GM23248 (cell line): ENCODE data around the gene CDNF. TPM values are rescaled to one million over a fixed set of nuclear protein-coding genes. Genes with fewer than 3 reads are reported as not detected.

ENCODE experiments used
- DNase-seq: peaks from one replicate; pipeline ENCODE4 v3.0.0-alpha.2; 2015
- H2AFZ ChIP-seq: fragments of 200-600 bp; sonication (generic); 2 replicates; pipeline ENCODE4 v1.6.1; 2016; ENCODE audit warnings: antibody characterized with exemption
- H3F3A ChIP-seq: fragments of 200-600 bp; sonication (generic); 2 replicates; pipeline ENCODE4 v1.6.1; 2016; ENCODE audit warnings: mild to moderate bottlenecking, antibody characterized with exemption, mixed run types; ENCODE audit not compliant: insufficient read depth
- H3K27ac ChIP-seq: fragments of 200-600 bp; sonication (generic); 2 replicates; pipeline ENCODE4 v1.5.1; 2016; ENCODE audit warnings: mild to moderate bottlenecking
- H3K27me3 ChIP-seq: fragments of 200-600 bp; sonication (generic); replicated peaks from 2 replicates; pipeline ENCODE4 v1.6.1; 2016; ENCODE audit warnings: mild to moderate bottlenecking; ENCODE audit not compliant: insufficient read depth
- H3K36me3 ChIP-seq: fragments of 200-600 bp; sonication (generic); 2 replicates; pipeline ENCODE4 v1.6.1; 2016; ENCODE audit warnings: low read depth, mild to moderate bottlenecking
- H3K4me1 ChIP-seq: fragments of 200-600 bp; sonication (generic); 2 replicates; pipeline ENCODE4 v1.6.1; 2016; ENCODE audit warnings: mild to moderate bottlenecking; ENCODE audit not compliant: insufficient read depth
- H3K4me2 ChIP-seq: fragments of 200-600 bp; sonication (generic); one replicate; pipeline ENCODE4 v1.6.1; 2016; ENCODE audit warnings: mild to moderate bottlenecking; ENCODE audit not compliant: unreplicated experiment
- H3K4me3 ChIP-seq: fragments of 200-600 bp; sonication (generic); 2 replicates; pipeline ENCODE4 v1.5.1; 2016; ENCODE audit warnings: mild to moderate bottlenecking
- H3K79me2 ChIP-seq: fragments of 200-600 bp; sonication (generic); 2 replicates; pipeline ENCODE4 v1.6.1; 2016; ENCODE audit warnings: mild to moderate bottlenecking; ENCODE audit not compliant: insufficient read depth
- H3K9ac ChIP-seq: fragments of 200-600 bp; sonication (generic); 2 replicates; pipeline ENCODE4 v1.6.1; 2016; ENCODE audit warnings: mild to moderate bottlenecking
- H3K9me2 ChIP-seq: fragments of 200-600 bp; sonication (generic); 2 replicates; pipeline ENCODE4 v1.6.1; 2016; ENCODE audit warnings: mixed run types, mild to moderate bottlenecking, moderate library complexity; ENCODE audit not compliant: insufficient read depth
- H3K9me3 ChIP-seq: fragments of 200-600 bp; sonication (generic); one replicate; pipeline ENCODE4 v1.6.1; 2017; ENCODE audit warnings: low read depth
- H4K20me1 ChIP-seq: fragments of 200-600 bp; sonication (generic); 2 replicates; pipeline ENCODE4 v1.6.0; 2016; ENCODE audit not compliant: insufficient read depth
- EZH2 ChIP-seq: fragments of 200-600 bp; sonication (generic); IDR thresholded peaks from 2 replicates; pipeline ENCODE4 v1.6.1; 2018; ENCODE audit warnings: antibody characterized with exemption, mild to moderate bottlenecking; ENCODE audit not compliant: insufficient read depth, poor library complexity, severe bottlenecking
- EZH2phosphoT487 ChIP-seq: fragments of 200-600 bp; sonication (generic); IDR thresholded peaks from 2 replicates; pipeline ENCODE4 v1.6.1; 2018; ENCODE audit warnings: antibody characterized with exemption, moderate library complexity, mild to moderate bottlenecking, low read depth; ENCODE audit not compliant: insufficient read depth
- WGBS, 2 experiments: methylation state at CpG; one replicate each; pipeline ENCODE4 v1.1.6; 2015 to 2017; ENCODE audit warnings: low lambda C conversion rate in 2 of 2, low coverage in 1 of 2; ENCODE audit errors: missing lambda C conversion rate in 2 of 2; 5-methylcytosine and 5-hydroxymethylcytosine counted together
- in situ Hi-C: fragments of 300-500 bp; cut with MboI; formaldehyde crosslinking; loops from 2 replicates; pipeline ENCODE4 v1.15.0; 2020
- polyA plus RNA-seq: library from polyadenylated mRNA; unstranded; fragments of >200 nt; fragmentation: Nextera tagmentation; extraction: Ambion mirVana; gene quantifications from 2 replicates; pipeline ENCODE4 v1.2.1, GENCODE V29; 2016
- total RNA-seq: library from RNA; depleted of rRNA; stranded (reverse); fragments of >200 nt; shearing (Covaris generic); gene quantifications from 2 replicates; pipeline ENCODE4 v1.2.3, GENCODE V29; 2014

Gene CDNF
- total and polyA plus RNA-seq, 2 experiments from 2014 or later, result 0.32 to 1.3 TPM

- no peak for TF ChIP-seq EZH2phosphoT487
- no peak for TF ChIP-seq EZH2
- no peaks in the 10 kb centered on the region for H3K36me3 ChIP-seq
Observed at GRCh38 chr10:14782691-14783363, 55.0 kb downstream of the CDNF start.

GRCh38 chr10:14781763-14782162 lies 56.1 kb downstream of the CDNF start:
- Histone ChIP-seq H3K27ac (no peak overlapping the region), H3K79me2 (no peaks in the 10 kb centered on the region), H3K9me2 (no peaks in the 10 kb centered on the region), H3K4me3 (no peak overlapping the region), H3F3A (no peaks in the 10 kb centered on the region), H3K36me3 (no peaks in the 10 kb centered on the region), H3K9ac (no peak overlapping the region), H2AFZ (no peak overlapping the region), H3K4me1 (no peaks in the 10 kb centered on the region; the same call in 1 of the 2 replicates), H4K20me1 (no peaks in the 10 kb centered on the region), H3K9me3 (no peaks in the 10 kb centered on the region), H3K4me2 (no peak overlapping the region), H3K27me3 (no peaks in the 10 kb centered on the region)
- in situ Hi-C loops, result no loop called here
- DNase-seq, result no peak
- 97 to 98% methylated on average over 7 of the region's 7 CpGs for WGBS, 2 experiments
- TF ChIP-seq EZH2phosphoT487 (no peak), EZH2 (no peak)

More at GRCh38 chr10:14782691-14783363, 55.0 kb downstream of the CDNF start:
- H3K79me2 ChIP-seq, result no peaks in the 10 kb centered on the region
- DNase-seq, result no peak
- H3K9ac ChIP-seq, result no peak overlapping the region
- no peaks in the 10 kb centered on the region; the same call in 1 of the 2 replicates for H3K4me1 ChIP-seq
- H3F3A ChIP-seq, result no peaks in the 10 kb centered on the region
- H3K9me3 ChIP-seq, result no peaks in the 10 kb centered on the region
- H3K9me2 ChIP-seq, result no peaks in the 10 kb centered on the region
- no peak overlapping the region for H2AFZ ChIP-seq
- H4K20me1 ChIP-seq, result no peaks in the 10 kb centered on the region
- no peak overlapping the region for H3K4me2 ChIP-seq
- H3K27me3 ChIP-seq, result no peaks in the 10 kb centered on the region; the same call in 1 of the 2 replicates
- in situ Hi-C loops, result no loop called here
- no peak overlapping the region for H3K27ac ChIP-seq
- WGBS, 2 experiments, result 87 to 90% methylated on average over 9 of the region's 9 CpGs
- H3K4me3 ChIP-seq, result no peak overlapping the region

- no peaks in the 10 kb centered on the region; the same call in 1 of the 2 replicates for H3K4me1 ChIP-seq
- no peak overlapping the region for H3K9ac ChIP-seq
- no peaks in the 10 kb centered on the region for H4K20me1 ChIP-seq
- H2AFZ ChIP-seq, result no peak overlapping the region
- H3K9me3 ChIP-seq, result no peaks in the 10 kb centered on the region
- DNase-seq, result peak; percentile 49
- in situ Hi-C loops, result no loop called here
- H3K79me2 ChIP-seq, result no peaks in the 10 kb centered on the region
- TF ChIP-seq EZH2, result no peak
- TF ChIP-seq EZH2phosphoT487, result no peak
- no peak overlapping the region for H3K27ac ChIP-seq
- no peaks in the 10 kb centered on the region for H3K9me2 ChIP-seq
- H3K4me3 ChIP-seq, result no peak overlapping the region
- no peak overlapping the region for H3K4me2 ChIP-seq
- H3K36me3 ChIP-seq, result no peaks in the 10 kb centered on the region
- H3K27me3 ChIP-seq, result peaks cover 10% of the 10 kb centered on the region; the same call in 1 of the 2 replicates
- 31 to 32% methylated on average over 6 of the region's 6 CpGs for WGBS, 2 experiments
- no peaks in the 10 kb centered on the region for H3F3A ChIP-seq
Observed at GRCh38 chr10:14779001-14779651, 58.7 kb downstream of the CDNF start.

- Histone ChIP-seq H3K9me2 (no peaks in the 10 kb centered on the region), H3K9ac (no peak overlapping the region), H3F3A (no peaks in the 10 kb centered on the region), H3K27me3 (peaks cover 15% of the 10 kb centered on the region), H2AFZ (no peak overlapping the region), H3K27ac (no peak overlapping the region), H4K20me1 (no peaks in the 10 kb centered on the region), H3K4me1 (no peaks in the 10 kb centered on the region; the same call in 1 of the 2 replicates), H3K79me2 (no peaks in the 10 kb centered on the region), H3K4me3 (no peak overlapping the region), H3K9me3 (no peaks in the 10 kb centered on the region), H3K4me2 (no peak overlapping the region), H3K36me3 (no peaks in the 10 kb centered on the region)
- DNase-seq, result no peak
- in situ Hi-C loops, result no loop called here
- 57 to 60% methylated on average over 9 of the region's 9 CpGs for WGBS, 2 experiments
- no peak for TF ChIP-seq EZH2phosphoT487
- TF ChIP-seq EZH2, result no peak
Observed at GRCh38 chr10:14776546-14776945, 61.3 kb downstream of the CDNF start.
